Stomach (tissue), 9 donors: ENCODE data around the gene RNF213. TPM values are rescaled to one million over a fixed set of nuclear protein-coding genes. Genes with fewer than 3 reads are reported as not detected.

Source experiments
- DNase-seq, 2 donors: peaks; one replicate each; pipeline versions ENCODE4 v3.0.0 to v3.0.0-alpha.2; 2013 to 2019
- H3K27ac ChIP-seq, 5 donors: fragments of 200-600 bp in 4 of 5; sonication (generic) in 4 of 5; one replicate each; pipeline ENCODE4 v1.5.1; 2013 to 2019; ENCODE audit warnings: mild to moderate bottlenecking in 1 of 5, moderate library complexity in 1 of 5
- H3K27me3 ChIP-seq, 3 donors: fragments of 200-600 bp; sonication (generic); one replicate each; pipeline ENCODE4 v1.5.1; 2017 to 2019; ENCODE audit warnings: mixed run types in 1 of 3
- H3K36me3 ChIP-seq, 4 donors: fragments of 200-600 bp; sonication (generic); 1 replicate in 3 of 4; 2 replicates in 1 of 4; pipeline ENCODE4 v1.5.1; 2016 to 2019
- H3K4me1 ChIP-seq, 4 donors: fragments of 200-600 bp; sonication (generic); one replicate each; pipeline ENCODE4 v1.5.1; 2016 to 2019
- H3K4me3 ChIP-seq, 4 donors: fragments of 200-600 bp; sonication (generic) in 3 of 4; one replicate each; pipeline ENCODE4 v1.5.1; 2016 to 2019; ENCODE audit warnings: mild to moderate bottlenecking in 1 of 4
- H3K9me3 ChIP-seq, 4 donors: fragments of 200-600 bp; sonication (generic); one replicate each; pipeline ENCODE4 v1.5.1; 2016 to 2019
- CTCF ChIP-seq, 7 experiments: fragments of 450-650 bp in 4 of 7; fragments of 200-600 bp in 3 of 7; sonication (generic) in 3 of 7; IDR thresholded peaks; one replicate each; pipeline ENCODE4 v1.5.1; 2016 to 2019; ENCODE audit warnings: antibody characterized with exemption in 7 of 7, control low read depth in 2 of 7, mild to moderate bottlenecking in 1 of 7
- EP300 ChIP-seq: sonication (generic); formaldehyde crosslinking; IDR thresholded peaks from one replicate; pipeline ENCODE4 v1.6.1; 2017; ENCODE audit warnings: antibody characterized with exemption
- POLR2A ChIP-seq, 4 donors: fragments of 450-650 bp; IDR thresholded peaks; one replicate each; pipeline ENCODE4 v1.6.1; 2016; ENCODE audit warnings: antibody characterized with exemption in 4 of 4, control low read depth in 2 of 4, mild to moderate bottlenecking in 1 of 4, moderate library complexity in 1 of 4
- POLR2AphosphoS5 ChIP-seq, 3 donors: sonication (generic); formaldehyde crosslinking; IDR thresholded peaks; one replicate each; pipeline ENCODE4 v1.6.1; 2016; ENCODE audit warnings: antibody characterized with exemption in 3 of 3
- WGBS, 5 donors: extraction: QIAGEN DNeasy Blood & Tissue Kit in 3 of 5; methylation state at CpG; one replicate each; pipeline versions ENCODE4 v1.1.5 to v1.1.7; 2013 to 2018; 5-methylcytosine and 5-hydroxymethylcytosine counted together
- intact Hi-C: fragments of 100-400 bp; cut with DNase I; formaldehyde crosslinking; loops from one replicate; pipeline ENCODE4 v1.15.1; 2023; ENCODE audit warnings: low total_unique reads
- polyA plus RNA-seq, 3 donors: library from polyadenylated mRNA; stranded (reverse); fragments of 200-250 nt; gene quantifications; one replicate each; pipeline ENCODE4 v1.2.3, GENCODE V29; 2013
- total RNA-seq, 5 donors: library from RNA; depleted of rRNA; stranded (reverse); fragments of >200 nt; gene quantifications; one replicate each; pipeline versions ENCODE4 v1.1.0 to v1.2.3, GENCODE V29; 2014 to 2016
- donor health status: healthy with polysubstance abuse.
- donor health status: Bipolar disorder and iron deficiency.
- donor health status: healthy.

The RNF213 gene
- total and polyA plus RNA-seq, 8 donors = 12.3 to 358 (median 138) TPM

DNA sequence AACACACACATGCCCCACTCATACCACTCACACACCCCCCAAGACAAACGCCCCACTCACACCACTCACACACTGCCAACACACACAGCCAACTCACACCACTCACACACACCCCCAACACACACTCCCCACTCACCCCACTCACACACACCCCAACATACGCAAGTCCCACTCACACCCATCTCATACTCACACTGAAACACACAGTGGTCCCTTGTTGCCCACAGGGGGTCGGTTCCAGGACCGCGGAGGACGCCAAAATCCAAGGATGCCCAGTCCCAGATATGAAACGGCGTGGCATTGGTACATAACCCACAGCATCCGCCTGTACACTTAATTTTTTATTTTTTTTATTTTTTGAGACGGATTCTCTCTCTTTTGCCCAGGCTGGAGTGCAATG is 20.9 kb downstream of the RNF213 start:
- intact Hi-C loops = loop anchor here (5.0 kb wide), 1 partner anchor 101 kb away; no protein-coding TSS in a partner anchor
- Histone ChIP-seq H3K4me3 (no peak overlapping the region), H3K36me3 (peaks cover 0 to 98% (median 68%) of the 10 kb centered on the region in 4 donors), H3K4me1 (peaks cover 3 to 31% (median 22%) of the 10 kb centered on the region in 4 donors), H3K9me3 (no peaks in the 10 kb centered on the region), H3K27ac (no peak overlapping the region), H3K27me3 (no peaks in the 10 kb centered on the region)
- 90 to 96% (median 94%) methylated on average over 10 of the region's 10 CpGs for WGBS, 5 donors
- TF ChIP-seq EP300 (no peak), CTCF (IDR thresholded peaks at IDR 0.05) (no peak), POLR2AphosphoS5 (IDR thresholded peaks at IDR 0.05) (no peak), POLR2A (IDR thresholded peaks at IDR 0.05) (no peak)
- no peak for DNase-seq

DNA sequence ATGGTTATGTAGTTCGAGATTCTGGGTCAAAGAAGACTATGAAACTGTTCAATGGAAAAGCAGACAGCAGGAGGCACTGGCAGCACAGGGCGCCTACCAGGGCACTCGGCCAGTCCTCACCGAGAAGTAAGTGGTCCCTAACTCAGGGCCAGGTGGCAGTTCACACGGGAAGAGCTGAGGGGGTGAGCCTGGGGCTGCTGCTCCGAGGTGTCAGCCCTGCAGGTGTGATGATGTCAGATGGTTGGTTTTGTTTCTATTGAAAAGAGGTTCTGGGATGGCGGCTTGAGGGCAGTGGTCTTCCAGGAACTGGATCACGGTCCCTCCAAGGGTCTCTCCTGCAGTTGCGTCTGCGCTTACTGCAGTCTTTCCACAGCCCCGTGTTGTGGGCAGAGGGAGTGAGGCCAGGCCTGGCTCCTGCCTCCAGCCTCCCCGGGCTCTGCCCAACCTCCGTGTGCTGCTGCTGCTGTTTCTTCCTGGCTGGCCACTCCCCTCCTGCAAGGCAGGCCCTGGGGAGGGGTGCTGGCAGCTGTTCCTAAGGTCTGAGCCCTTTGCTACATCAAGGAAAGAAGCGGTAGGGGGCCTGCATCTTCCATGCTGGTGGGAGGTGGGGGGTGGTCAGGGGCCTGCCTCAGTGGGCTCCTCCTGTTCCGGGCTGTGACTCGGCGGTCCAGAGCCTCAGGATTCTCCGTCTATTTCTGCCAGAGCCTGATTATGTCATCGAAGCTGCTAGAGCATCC is 22.6 kb downstream of the RNF213 start:
- Histone ChIP-seq H3K4me1 (peaks cover 3 to 23% (median 16%) of the 10 kb centered on the region in 4 donors), H3K27ac (no peak overlapping the region), H3K27me3 (no peaks in the 10 kb centered on the region), H3K9me3 (no peaks in the 10 kb centered on the region), H3K4me3 (no peak overlapping the region), H3K36me3 (peaks cover 12 to 98% (median 65%) of the 10 kb centered on the region in 4 donors)
- DNase-seq = no peak
- no peak for TF ChIP-seq EP300
- TF ChIP-seq POLR2AphosphoS5 (IDR thresholded peaks at IDR 0.05) = no peak
- TF ChIP-seq POLR2A (IDR thresholded peaks at IDR 0.05) = no peak
- no peak for TF ChIP-seq CTCF (IDR thresholded peaks at IDR 0.05)
- intact Hi-C loops = loop anchor here (5.0 kb wide), 1 partner anchor 99 kb away; no protein-coding TSS in a partner anchor
- 81 to 86% (median 83%) methylated on average over 13 to 19 of the region's 19 CpGs for WGBS, 5 donors

DNA sequence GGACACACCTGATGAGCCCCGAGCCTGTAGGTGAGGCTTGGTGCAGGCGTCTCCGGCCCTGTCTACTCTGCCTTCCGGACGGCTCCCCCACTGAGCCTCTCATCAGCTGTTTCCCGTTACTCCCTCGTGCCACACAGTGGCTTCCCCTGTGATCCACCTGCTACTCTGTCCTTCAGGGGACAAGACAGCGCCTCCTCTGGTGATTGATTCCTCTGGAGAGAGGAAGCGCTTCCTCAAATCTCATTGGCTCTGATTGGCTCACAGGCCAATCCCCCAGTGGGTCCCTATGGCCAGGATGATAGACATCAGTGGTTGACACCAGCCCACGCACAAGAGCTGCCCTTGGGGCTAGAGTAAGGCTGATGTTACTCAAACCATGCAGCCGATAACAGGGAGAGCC is 24.0 kb downstream of the RNF213 start:
- DNase-seq = no peak
- no peak overlapping the region for H3K4me3 ChIP-seq
- no peak overlapping the region for H3K27ac ChIP-seq
- H3K27me3 ChIP-seq = no peaks in the 10 kb centered on the region
- WGBS, 5 donors = 88 to 96% (median 94%) methylated on average over 10 to 11 of the region's 11 CpGs
- intact Hi-C loops = loop anchor here (5.0 kb wide), 1 partner anchor 98 kb away; no protein-coding TSS in a partner anchor
- peaks cover 0 to 12% (median 5%) of the 10 kb centered on the region in 4 donors for H3K4me1 ChIP-seq
- TF ChIP-seq POLR2A (IDR thresholded peaks at IDR 0.05) (no peak), POLR2AphosphoS5 (IDR thresholded peaks at IDR 0.05) (no peak), CTCF (IDR thresholded peaks at IDR 0.05) (no peak), EP300 (no peak)
- H3K36me3 ChIP-seq = peaks cover 25 to 98% (median 66%) of the 10 kb centered on the region in 4 donors
- no peaks in the 10 kb centered on the region for H3K9me3 ChIP-seq

DNA sequence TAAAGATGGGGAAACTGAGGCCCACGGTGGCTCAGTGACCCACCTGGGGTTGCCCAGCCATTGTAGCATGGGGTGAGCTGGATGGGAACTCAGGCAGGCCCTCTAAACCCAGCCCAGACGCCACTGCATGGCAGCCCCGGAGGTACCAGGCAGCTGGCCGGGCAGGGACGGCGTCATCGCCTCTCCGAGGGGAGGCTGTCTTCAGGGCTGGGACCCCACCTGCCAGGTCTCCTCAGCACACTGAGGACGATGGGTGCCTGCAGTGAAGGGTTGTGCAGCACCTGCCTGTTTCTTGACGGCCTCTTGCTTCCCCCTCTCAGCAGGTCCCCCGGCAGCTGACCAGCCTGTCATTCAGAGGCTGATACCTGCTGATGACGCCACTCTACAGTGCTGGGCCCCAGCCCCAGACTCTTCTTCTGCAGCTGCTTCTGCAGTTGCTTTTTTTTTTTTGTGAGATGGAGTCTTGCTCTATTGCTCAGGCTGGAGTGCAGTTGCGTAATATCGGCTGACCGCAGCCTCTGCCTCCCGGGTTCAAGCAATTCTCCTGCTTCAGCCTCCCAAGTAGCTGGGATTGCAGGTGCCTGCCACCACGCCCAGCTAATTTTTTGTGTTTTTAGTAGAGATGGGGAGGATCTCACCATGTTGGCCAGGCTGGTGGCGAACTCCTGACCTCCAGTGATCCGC is 24.7 kb downstream of the RNF213 start:
- H3K4me3 ChIP-seq = no peak overlapping the region
- H3K9me3 ChIP-seq = no peaks in the 10 kb centered on the region
- peaks cover 0 to 8% (median under 1%) of the 10 kb centered on the region in 4 donors for H3K4me1 ChIP-seq
- peaks cover 32 to 98% (median 67%) of the 10 kb centered on the region in 4 donors for H3K36me3 ChIP-seq
- DNase-seq = no peak
- 94 to 98% (median 96%) methylated on average over 13 to 19 of the region's 19 CpGs for WGBS, 5 donors
- intact Hi-C loops = no loop called here
- H3K27me3 ChIP-seq = no peaks in the 10 kb centered on the region
- no peak overlapping the region for H3K27ac ChIP-seq
- no peak for TF ChIP-seq CTCF (IDR thresholded peaks at IDR 0.05)
